Tibial artery (tissue), 4 donors: ENCODE data around the gene PLCH2.

Source experiments
- DNase-seq, 2 donors: peaks; one replicate each; pipeline ENCODE4 v3.0.0-alpha.2; 2019
- H3K27ac ChIP-seq, 2 donors: fragments of 200-600 bp; sonication (generic) in 1 of 2; 1 replicate in 1 of 2; 2 replicates in 1 of 2; pipeline ENCODE4 v1.5.1; 2018 to 2019; ENCODE audit warnings: mild to moderate bottlenecking in 1 of 2
- H3K27me3 ChIP-seq, 2 donors: fragments of 200-600 bp; sonication (generic) in 1 of 2; one replicate each; pipeline versions ENCODE4 v1.5.1 to v1.6.0; 2016 to 2019
- H3K36me3 ChIP-seq, 3 donors: fragments of 200-600 bp; sonication (generic) in 2 of 3; one replicate each; pipeline ENCODE4 v1.5.1; 2016 to 2019; ENCODE audit warnings: mild to moderate bottlenecking in 2 of 3
- H3K4me1 ChIP-seq, 4 donors: fragments of 200-600 bp; sonication (generic) in 2 of 4; 1 replicate in 3 of 4; 2 replicates in 1 of 4; pipeline ENCODE4 v1.5.1; 2016 to 2019
- H3K4me3 ChIP-seq, 2 donors: fragments of 200-600 bp; sonication (generic) in 1 of 2; 1 replicate in 1 of 2; 2 replicates in 1 of 2; pipeline ENCODE4 v1.5.1; 2018 to 2019; ENCODE audit warnings: mild to moderate bottlenecking in 2 of 2
- H3K9me3 ChIP-seq, 3 donors: fragments of 200-600 bp; sonication (generic) in 1 of 3; one replicate each; pipeline ENCODE4 v1.5.1; 2016 to 2019
- intact Hi-C: fragments of 100-400 bp; cut with DNase I; formaldehyde crosslinking; loops from one replicate; pipeline ENCODE4 v1.15.0; 2023; ENCODE audit warnings: low total_unique reads
- TF ChIP-seq, protein P1 (sequence below), 2 experiments: fragments of 200-600 bp in 1 of 2; fragments of 450-650 bp in 1 of 2; IDR thresholded peaks; one replicate each; pipeline ENCODE4 v1.5.1; 2017 to 2019; ENCODE audit warnings: antibody characterized with exemption in 2 of 2, mild to moderate bottlenecking in 1 of 2, moderate library complexity in 1 of 2

The PLCH2 gene

GRCh38 chr1:2540816-2541492 lies 64.9 kb downstream of the PLCH2 start:
- intact Hi-C loops: no loop called here

GRCh38 chr1:2541619-2542245 lies 65.6 kb downstream of the PLCH2 start:
- peaks cover 0 to 44% (median 18%) of the 10 kb centered on the region in 4 donors for H3K4me1 ChIP-seq
- no peak overlapping the region for H3K27ac ChIP-seq
- TF ChIP-seq, protein P1, sequence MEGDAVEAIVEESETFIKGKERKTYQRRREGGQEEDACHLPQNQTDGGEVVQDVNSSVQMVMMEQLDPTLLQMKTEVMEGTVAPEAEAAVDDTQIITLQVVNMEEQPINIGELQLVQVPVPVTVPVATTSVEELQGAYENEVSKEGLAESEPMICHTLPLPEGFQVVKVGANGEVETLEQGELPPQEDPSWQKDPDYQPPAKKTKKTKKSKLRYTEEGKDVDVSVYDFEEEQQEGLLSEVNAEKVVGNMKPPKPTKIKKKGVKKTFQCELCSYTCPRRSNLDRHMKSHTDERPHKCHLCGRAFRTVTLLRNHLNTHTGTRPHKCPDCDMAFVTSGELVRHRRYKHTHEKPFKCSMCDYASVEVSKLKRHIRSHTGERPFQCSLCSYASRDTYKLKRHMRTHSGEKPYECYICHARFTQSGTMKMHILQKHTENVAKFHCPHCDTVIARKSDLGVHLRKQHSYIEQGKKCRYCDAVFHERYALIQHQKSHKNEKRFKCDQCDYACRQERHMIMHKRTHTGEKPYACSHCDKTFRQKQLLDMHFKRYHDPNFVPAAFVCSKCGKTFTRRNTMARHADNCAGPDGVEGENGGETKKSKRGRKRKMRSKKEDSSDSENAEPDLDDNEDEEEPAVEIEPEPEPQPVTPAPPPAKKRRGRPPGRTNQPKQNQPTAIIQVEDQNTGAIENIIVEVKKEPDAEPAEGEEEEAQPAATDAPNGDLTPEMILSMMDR (IDR thresholded peaks at IDR 0.05): no peak
- DNase-seq: no peak
- H3K27me3 ChIP-seq: peaks cover 0 to 75% of the 10 kb centered on the region in 2 donors
- intact Hi-C loops: no loop called here
- no peaks in the 10 kb centered on the region for H3K9me3 ChIP-seq
- H3K4me3 ChIP-seq: no peak overlapping the region
- no peaks in the 10 kb centered on the region for H3K36me3 ChIP-seq

More at GRCh38 chr1:2540816-2541492, 64.9 kb downstream of the PLCH2 start:
- H3K4me1 ChIP-seq: peaks cover 0 to 36% (median 10%) of the 10 kb centered on the region in 4 donors
- H3K4me3 ChIP-seq: no peak overlapping the region
- H3K9me3 ChIP-seq: no peaks in the 10 kb centered on the region
- TF ChIP-seq, protein P1 (IDR thresholded peaks at IDR 0.05): no peak
- no peaks in the 10 kb centered on the region for H3K36me3 ChIP-seq
- peaks cover 0 to 69% of the 10 kb centered on the region in 2 donors for H3K27me3 ChIP-seq
- DNase-seq: no peak
- no peak overlapping the region for H3K27ac ChIP-seq

- TF ChIP-seq, protein P1 (IDR thresholded peaks at IDR 0.05): no peak
- Histone ChIP-seq H3K36me3 (no peaks in the 10 kb centered on the region), H3K4me1 (peaks cover 0 to 51% (median 25%) of the 10 kb centered on the region in 4 donors), H3K27me3 (peaks cover 0 to 82% of the 10 kb centered on the region in 2 donors), H3K4me3 (no peak overlapping the region), H3K9me3 (no peaks in the 10 kb centered on the region), H3K27ac (no peak overlapping the region)
- no peak for DNase-seq
- intact Hi-C loops: no loop called here
Observed at GRCh38 chr1:2542246-2542915, 66.3 kb downstream of the PLCH2 start.

GRCh38 chr1:2543543-2544092 lies 67.5 kb downstream of the PLCH2 start:
- Histone ChIP-seq H3K4me1 (peaks cover 0 to 61% (median 35%) of the 10 kb centered on the region in 4 donors), H3K4me3 (no peak overlapping the region), H3K36me3 (no peaks in the 10 kb centered on the region), H3K9me3 (no peaks in the 10 kb centered on the region), H3K27me3 (peaks cover 0 to 78% of the 10 kb centered on the region in 2 donors), H3K27ac (no peak overlapping the region)
- TF ChIP-seq, protein P1 (IDR thresholded peaks at IDR 0.05): no peak
- intact Hi-C loops: no loop called here
- DNase-seq: no peak

- Histone ChIP-seq H3K36me3 (no peaks in the 10 kb centered on the region), H3K4me1 (peaks cover 0 to 68% (median 41%) of the 10 kb centered on the region in 4 donors), H3K9me3 (no peaks in the 10 kb centered on the region), H3K4me3 (no peak overlapping the region), H3K27ac (no peak overlapping the region), H3K27me3 (peaks cover 0 to 73% of the 10 kb centered on the region in 2 donors)
- DNase-seq: no peak
- intact Hi-C loops: no loop called here
- TF ChIP-seq, protein P1 (IDR thresholded peaks at IDR 0.05): no peak
Observed at GRCh38 chr1:2544093-2544874, 68.2 kb downstream of the PLCH2 start.
